ENCODE measurements around the gene CYSRT1.

CYSRT1 gene

DNA sequence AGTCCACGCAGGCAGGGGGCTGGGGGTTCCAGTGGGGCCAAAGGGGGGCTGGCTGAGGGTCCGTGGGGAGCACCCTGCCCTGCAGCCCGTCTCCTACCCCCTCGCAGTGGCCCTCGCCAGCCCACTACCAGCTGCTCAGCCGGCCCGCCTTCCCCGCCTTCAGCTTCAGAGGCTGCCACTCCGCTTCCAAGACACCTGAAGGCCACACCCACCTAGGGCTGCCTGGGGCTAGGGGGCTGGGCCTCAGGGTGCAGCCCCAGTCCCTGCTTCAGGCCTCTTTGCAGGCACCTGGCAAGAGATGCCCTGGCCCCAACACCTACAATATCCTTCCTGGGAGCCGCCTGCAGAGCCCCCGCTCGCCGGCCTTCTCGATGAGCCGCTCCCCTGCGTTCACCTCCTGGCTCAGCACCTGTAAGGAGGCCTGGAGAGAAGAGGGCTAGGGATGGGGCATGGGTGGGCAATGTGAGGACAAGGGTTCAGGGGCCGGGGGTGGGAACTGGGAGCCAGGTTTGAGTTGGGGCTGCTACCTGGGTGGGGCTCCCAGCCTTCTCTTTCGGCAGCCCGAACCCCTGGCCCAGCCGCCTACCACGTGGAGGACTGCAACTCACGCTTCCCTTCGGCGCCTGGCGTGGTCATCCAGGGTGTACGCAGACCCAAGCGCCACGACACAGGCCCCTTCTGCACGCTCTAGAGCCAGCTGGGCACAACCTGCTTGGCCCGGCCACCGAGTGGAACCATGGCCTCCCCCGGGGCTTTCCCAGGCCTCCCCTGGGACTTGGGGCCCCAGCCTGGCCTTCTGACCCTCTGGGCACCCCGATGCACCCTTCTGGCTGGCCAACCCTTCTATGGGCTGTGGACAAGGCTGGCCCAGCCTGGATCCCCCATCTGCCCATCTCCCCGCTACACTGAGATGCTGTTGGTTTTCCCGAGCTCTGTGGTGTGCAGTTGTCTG, 27.9 kb downstream of the CYSRT1 start:
- DNase-seq (ENCODE audit: low read depth, low spot score): no peak
- TF ChIP-seq, protein P1, sequence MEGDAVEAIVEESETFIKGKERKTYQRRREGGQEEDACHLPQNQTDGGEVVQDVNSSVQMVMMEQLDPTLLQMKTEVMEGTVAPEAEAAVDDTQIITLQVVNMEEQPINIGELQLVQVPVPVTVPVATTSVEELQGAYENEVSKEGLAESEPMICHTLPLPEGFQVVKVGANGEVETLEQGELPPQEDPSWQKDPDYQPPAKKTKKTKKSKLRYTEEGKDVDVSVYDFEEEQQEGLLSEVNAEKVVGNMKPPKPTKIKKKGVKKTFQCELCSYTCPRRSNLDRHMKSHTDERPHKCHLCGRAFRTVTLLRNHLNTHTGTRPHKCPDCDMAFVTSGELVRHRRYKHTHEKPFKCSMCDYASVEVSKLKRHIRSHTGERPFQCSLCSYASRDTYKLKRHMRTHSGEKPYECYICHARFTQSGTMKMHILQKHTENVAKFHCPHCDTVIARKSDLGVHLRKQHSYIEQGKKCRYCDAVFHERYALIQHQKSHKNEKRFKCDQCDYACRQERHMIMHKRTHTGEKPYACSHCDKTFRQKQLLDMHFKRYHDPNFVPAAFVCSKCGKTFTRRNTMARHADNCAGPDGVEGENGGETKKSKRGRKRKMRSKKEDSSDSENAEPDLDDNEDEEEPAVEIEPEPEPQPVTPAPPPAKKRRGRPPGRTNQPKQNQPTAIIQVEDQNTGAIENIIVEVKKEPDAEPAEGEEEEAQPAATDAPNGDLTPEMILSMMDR (IDR thresholded peaks at IDR 0.05; ENCODE audit: low read depth, low read length): no peak
- no peak overlapping the region for H3K4me3 ChIP-seq (ENCODE audit: low read depth, low read length)
- in situ Hi-C loops (cut with HindIII; ENCODE audit: low sequenced_read_pairs): no loop called here

DNA sequence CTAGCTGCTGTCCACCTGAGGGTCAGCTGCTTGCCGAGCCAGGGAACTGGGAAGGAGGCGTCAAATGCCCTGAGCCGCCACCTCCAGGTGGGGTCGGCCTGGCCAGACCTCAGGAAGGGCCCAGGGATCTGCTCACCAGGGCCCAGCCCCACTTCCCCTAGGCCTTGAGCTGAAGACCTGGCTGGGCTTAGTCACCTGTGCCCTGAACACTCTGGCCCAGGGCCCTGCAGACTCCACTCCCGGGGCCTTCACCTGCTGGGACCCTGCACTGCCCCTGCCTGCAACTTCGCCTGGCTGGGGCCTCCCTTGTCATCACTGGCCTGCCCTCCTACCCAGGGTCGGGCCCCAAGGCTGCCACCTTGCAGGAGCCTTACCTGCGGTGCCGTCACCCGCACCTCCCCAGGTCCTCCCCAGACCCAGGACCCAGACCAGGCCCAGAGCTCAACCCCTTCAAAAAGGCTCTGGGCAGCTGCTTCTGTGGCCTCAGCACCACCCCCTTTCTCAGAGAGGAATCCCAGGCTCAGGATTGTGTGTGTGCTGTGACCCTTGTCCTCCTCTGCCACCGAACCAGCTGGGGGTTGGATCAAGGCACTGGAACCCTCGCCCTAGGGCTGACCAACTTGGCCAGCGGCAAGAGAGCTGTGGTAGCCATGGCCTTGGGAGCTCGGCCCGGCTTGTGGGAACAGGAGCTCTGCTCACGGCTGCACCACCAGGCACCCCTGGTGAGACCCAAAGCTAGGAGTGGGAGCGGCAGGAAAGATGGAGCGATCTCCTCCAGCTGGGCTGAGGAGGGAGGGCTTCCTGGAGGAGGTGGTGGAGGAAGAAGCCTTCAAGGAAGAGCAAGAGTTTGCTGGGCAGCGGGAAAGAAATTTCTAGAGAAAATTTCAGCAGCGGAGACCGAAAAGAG, 29.0 kb downstream of the CYSRT1 start:
- in situ Hi-C loops (cut with HindIII; ENCODE audit: low sequenced_read_pairs): no loop called here
- no peak for DNase-seq (ENCODE audit: low read depth, low spot score)
- H3K4me3 ChIP-seq (ENCODE audit: low read depth, low read length): peak overlapping the region; percentile 76
- TF ChIP-seq, protein P1 (IDR thresholded peaks at IDR 0.05; ENCODE audit: low read depth, low read length): no peak

DNA sequence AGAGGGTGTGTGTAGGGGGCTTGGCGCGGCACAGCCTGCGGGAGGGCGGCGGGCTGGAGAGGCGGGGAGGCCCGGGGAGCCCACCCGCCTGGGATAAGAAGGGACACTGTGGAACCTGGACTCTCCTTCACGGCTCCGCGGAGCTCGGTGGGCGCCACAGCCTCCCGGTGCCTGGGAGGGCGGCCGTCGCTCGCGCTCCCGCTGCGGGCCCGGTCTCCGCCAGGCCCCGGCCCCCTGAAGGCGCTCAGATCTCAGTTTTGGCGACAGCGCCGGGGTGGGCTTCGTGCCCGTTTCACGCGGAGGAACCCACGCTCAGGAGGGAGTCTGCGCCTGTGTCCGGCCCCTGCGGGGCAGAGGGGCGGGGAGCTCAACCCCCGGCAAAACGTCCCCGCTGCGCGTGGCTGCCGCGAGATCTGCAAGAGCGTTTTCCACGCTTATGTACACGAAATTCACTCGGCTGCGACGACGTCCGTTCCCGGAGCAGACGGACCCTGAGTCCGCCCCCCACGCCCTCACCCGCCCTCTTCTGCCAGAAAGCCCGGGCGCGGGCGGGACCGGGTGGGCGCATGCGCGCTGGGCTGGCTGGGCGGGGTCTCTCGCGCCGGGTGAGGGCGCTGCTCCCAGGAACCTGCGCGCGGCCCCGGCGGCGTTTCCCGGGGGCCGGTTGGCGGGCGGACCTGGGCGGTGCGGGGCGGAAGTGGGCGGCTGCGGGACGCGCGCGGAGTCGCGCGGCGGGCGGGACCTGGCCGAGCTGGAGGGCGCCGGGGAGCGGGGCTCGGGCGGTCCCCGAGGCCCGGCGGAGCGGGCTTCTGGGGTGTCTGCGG, 29.9 kb downstream of the CYSRT1 start, which contains the start of gene NELFB:
TSS of gene NELFB (plus strand) at position 704 of the 824 bp plus-strand sequence.
- TF ChIP-seq, protein P1 (IDR thresholded peaks at IDR 0.05; ENCODE audit: low read depth, low read length): no peak
- in situ Hi-C loops (cut with HindIII; ENCODE audit: low sequenced_read_pairs): no loop called here
- peak; percentile 85 for DNase-seq (ENCODE audit: low read depth, low spot score)
- peak within 1 kb of the TSS; percentile 89 for H3K4me3 ChIP-seq (ENCODE audit: low read depth, low read length)

DNA sequence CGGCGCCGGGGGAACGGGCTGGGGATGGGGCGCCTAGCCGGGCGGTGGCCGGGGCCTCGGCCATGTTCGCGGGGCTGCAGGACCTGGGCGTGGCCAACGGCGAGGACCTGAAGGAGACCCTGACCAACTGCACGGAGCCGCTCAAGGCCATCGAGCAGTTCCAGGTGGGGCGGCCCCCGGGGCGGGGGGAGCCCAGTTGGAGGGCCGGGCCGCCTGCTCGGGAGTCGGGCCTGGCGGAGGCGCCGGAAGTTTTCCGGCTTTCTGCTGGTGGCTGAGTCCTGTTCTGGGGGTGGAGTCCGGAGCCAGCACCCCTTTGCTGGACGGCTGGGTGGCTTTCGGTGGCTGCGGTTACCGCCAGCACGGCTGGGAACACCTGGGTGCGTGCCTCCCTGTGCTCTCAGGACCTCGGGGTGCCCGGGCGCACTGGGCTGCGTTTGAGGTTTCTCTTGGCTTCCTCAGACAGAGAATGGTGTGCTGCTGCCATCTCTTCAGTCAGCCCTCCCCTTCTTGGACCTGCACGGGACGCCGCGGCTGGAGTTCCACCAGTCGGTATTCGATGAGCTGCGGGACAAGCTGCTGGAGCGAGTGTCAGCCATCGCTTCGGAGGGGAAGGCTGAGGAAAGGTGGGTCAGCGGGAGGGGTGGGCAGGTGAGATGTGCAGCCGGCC, 30.6 kb downstream of the CYSRT1 start:
- TF ChIP-seq, protein P1 (IDR thresholded peaks at IDR 0.05; ENCODE audit: low read depth, low read length): no peak
- peak; percentile 45 for DNase-seq (ENCODE audit: low read depth, low spot score)
- peak overlapping the region; percentile 89 for H3K4me3 ChIP-seq (ENCODE audit: low read depth, low read length)
- in situ Hi-C loops (cut with HindIII; ENCODE audit: low sequenced_read_pairs): no loop called here

DNA sequence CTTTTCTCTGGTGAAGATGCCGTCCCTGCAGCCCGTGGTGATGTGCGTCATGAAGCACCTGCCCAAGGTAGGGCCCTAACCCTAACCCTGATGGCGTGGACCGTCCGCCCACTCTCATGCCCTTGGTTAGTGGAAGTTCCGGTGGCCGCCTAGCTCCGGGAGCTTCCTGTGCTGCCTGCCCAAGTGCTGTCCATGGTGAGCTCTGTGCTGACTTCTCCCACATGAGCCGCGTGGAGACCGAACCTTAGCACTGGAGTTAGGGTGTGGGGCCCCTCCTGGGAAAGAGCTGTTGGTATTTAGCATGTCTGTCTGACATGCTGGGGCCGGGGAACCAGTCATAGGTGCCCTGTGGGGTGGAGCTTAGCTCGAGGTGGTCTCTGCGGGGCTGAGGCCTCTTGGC, 31.4 kb downstream of the CYSRT1 start:
- DNase-seq (ENCODE audit: low read depth, low spot score): no peak
- TF ChIP-seq, protein P1 (IDR thresholded peaks at IDR 0.05; ENCODE audit: low read depth, low read length): no peak
- peak overlapping the region; percentile 89 for H3K4me3 ChIP-seq (ENCODE audit: low read depth, low read length)
- in situ Hi-C loops (cut with HindIII; ENCODE audit: low sequenced_read_pairs): no loop called here
